ENCODE measurements around the gene FAM3B. TPM values are rescaled to one million over a fixed set of nuclear protein-coding genes. Genes with fewer than 3 reads are reported as not detected.

Gene FAM3B
- total and polyA plus RNA-seq, 9 of the 15 experiments (the other 6 are each of a cell fraction or from before 2014, with no cell fraction given), result 0.04 to 0.18 (median 0.12) TPM; not detected in 5

GRCh38 chr21:41361053-41361785 lies 44.6 kb downstream of the FAM3B start (continued):
- TF ChIP-seq CHD1 (IDR thresholded peaks at IDR 0.05; ENCODE audit: low read length) (no peak), WHSC1 (IDR thresholded peaks at IDR 0.05; ENCODE audit: low read length) (no peak)

- ATAC-seq, result peak; percentile 38
- Histone ChIP-seq H3K79me2 (ENCODE audit: control insufficient read depth, insufficient read depth, low read length) (no peaks in the 10 kb centered on the region), H3K9me3 (replicated peaks; ENCODE audit: control insufficient read depth, insufficient read depth, low read depth, low read length) (no peaks in the 10 kb centered on the region), H3K4me1 (replicated peaks in 1 of 2; ENCODE audit: control insufficient read depth in 2 of 2, insufficient read depth in 2 of 2, low read length in 2 of 2) (no peaks in the 10 kb centered on the region; a peak in 1 of 5 replicates), H3K36me3 (ENCODE audit: control insufficient read depth, insufficient read depth, low read length) (no peaks in the 10 kb centered on the region), H3K4me2 (ENCODE audit: insufficient read depth, low read length) (no peak within 1 kb of the TSS), H2AFZ (ENCODE audit: low read depth, low read length) (no peak within 1 kb of the TSS), H4K20me1 (replicated peaks; ENCODE audit: control insufficient read depth, insufficient read depth, low read length) (no peaks in the 10 kb centered on the region), H3K4me3 (no peak within 1 kb of the TSS), H3K9ac (ENCODE audit: insufficient read depth in 1 of 2, low read depth in 2 of 2, low read length in 2 of 2) (no peak within 1 kb of the TSS), H3K27me3 (ENCODE audit: control insufficient read depth in 2 of 2, insufficient read depth in 2 of 2, low read length in 2 of 2) (peaks cover 12 to 53% of the 10 kb centered on the region in 2 experiments; a peak in 4 of 5 replicates), H3K9me1 (ENCODE audit: control insufficient read depth, insufficient read depth, low read length) (no peaks in the 10 kb centered on the region), H3K27ac (ENCODE audit: extremely low read depth, low read depth, low read length) (no peak within 1 kb of the TSS)
- no peak for FAIRE-seq
- WGBS (ENCODE audit: insufficient coverage, low coverage, missing lambda C conversion rate), result under 1% methylated on average over 24 of the region's 24 CpGs
- POLR2A ChIA-PET, result no interaction called here
- intact Hi-C loops (cut with micrococcal nuclease), result no loop called here
- no peak for DNase-seq (ENCODE audit: extremely low read depth in 1 of 4, low spot score in 3 of 4)
- no TSS peak for BruUV-seq (replicated peaks)
- CTCF ChIA-PET (ENCODE audit: low intra/inter-chr PET ratio), result no interaction called here
- in situ Hi-C loops (cut with MboI), result no loop called here
- TF ChIP-seq BRD4 (IDR thresholded peaks at IDR 0.05) (no peak), SRF (CRISPR knock-in tag; IDR thresholded peaks at IDR 0.05) (no peak), ZNF449 (CRISPR knock-in tag; IDR thresholded peaks at IDR 0.05) (no peak), ZNF695 (CRISPR knock-in tag; IDR thresholded peaks at IDR 0.05) (no peak), BRD9 (IDR thresholded peaks at IDR 0.05; ENCODE audit: low read depth, partially characterized antibody) (no peak), FUS (optimal IDR thresholded peaks at IDR 0.05; ENCODE audit: low read depth, low read length) (no peak), TARDBP (IDR thresholded peaks at IDR 0.05) (no peak)
Measured at GRCh38 chr21:41361786-41362604, 45.4 kb downstream of the FAM3B start, which contains the start of gene MX2. Gene MX2, plus strand, starts transcription at chr21:41362027. Its CDS starts 14,880 bp downstream, at chr21:41376907.
